GM12878 (cell line): ENCODE results near the gene CPT2. TPM values are rescaled to one million over a fixed set of nuclear protein-coding genes. Genes with fewer than 3 reads are reported as not detected.

ENCODE experiments used
- ATAC-seq: fragments of 200-7000 bp; cut with Tn5 transposase; 3 replicates; pipeline ENCODE4 v1.9.1; 2020; ENCODE audit warnings: mild to moderate bottlenecking, moderate library complexity
- BruUV-seq: library from RNA; stranded (reverse); fragments of 400-500 nt; replicated peaks from 2 replicates; lab custom pipeline; 2021; lab: Mats Ljungman, UMichigan
- CTCF ChIA-PET: fragments of 300-600 bp; sonication (Branson Sonifier 250); formaldehyde crosslinking; extraction: SDS; loops from one replicate; lab custom pipeline; 2021; ENCODE audit warnings: inconsistent platforms; lab: Yijun Ruan, JAX
- POLR2A ChIA-PET: fragments of 350-600 bp; formaldehyde crosslinking; extraction: SDS; loops from one replicate; lab custom pipeline; 2021; ENCODE audit warnings: inconsistent platforms; lab: Charles Lee
- RAD21 ChIA-PET: fragments of 300-600 bp; sonication (Branson Sonifier 250); formaldehyde crosslinking; loops from one replicate; lab custom pipeline; 2023; ENCODE audit warnings: antibody characterized with exemption; ENCODE audit not compliant: unreplicated experiment; lab: Charles Lee
- SMC1A ChIA-PET: fragments of 300-600 bp; sonication (Branson Sonifier 250); formaldehyde crosslinking; loops from one replicate; lab custom pipeline; 2023; ENCODE audit not compliant: unreplicated experiment, uncharacterized antibody; lab: Charles Lee
- DNase-seq: peaks from one replicate; pipeline ENCODE4 v3.0.0-alpha.2; 2011; ENCODE audit warnings: low read depth, low spot score
- FAIRE-seq: peaks from 3 replicates; lab custom pipeline; 2011; peaks lifted over from hg19 to GRCh38; lab: Jason Lieb, UNC
- H2AFZ ChIP-seq: 2 replicates; pipeline ENCODE4 v1.6.0; 2011; ENCODE audit warnings: low read depth, low read length, control low read depth; ENCODE audit not compliant: control insufficient read depth
- H3K27ac ChIP-seq: 2 replicates; pipeline ENCODE4 v1.5.1; 2011; ENCODE audit warnings: control low read depth; ENCODE audit not compliant: control insufficient read depth, insufficient read depth
- H3K27me3 ChIP-seq, 2 experiments: replicated peaks in 1 of 2; 2 replicates each; pipeline versions ENCODE4 v1.6.0 to v1.6.1; 2011; ENCODE audit warnings: low read length in 1 of 2; ENCODE audit not compliant: control insufficient read depth in 2 of 2, insufficient read depth in 2 of 2
- H3K36me3 ChIP-seq, 2 experiments: 2 replicates each; pipeline ENCODE4 v1.5.1; 2011; ENCODE audit warnings: low read length in 1 of 2; ENCODE audit not compliant: control insufficient read depth in 2 of 2, insufficient read depth in 2 of 2
- H3K4me1 ChIP-seq: 2 replicates; pipeline ENCODE4 v1.6.1; 2011; ENCODE audit warnings: mild to moderate bottlenecking, low read length, moderate library complexity, mixed read lengths; ENCODE audit not compliant: control insufficient read depth, insufficient read depth
- H3K4me2 ChIP-seq: 2 replicates; pipeline ENCODE4 v1.6.0; 2011; ENCODE audit warnings: control low read depth; ENCODE audit not compliant: control insufficient read depth, insufficient read depth
- H3K4me3 ChIP-seq: fragments of 200-600 bp; sonication (generic); 2 replicates; pipeline ENCODE4 v1.5.1; 2016
- H3K79me2 ChIP-seq: 2 replicates; pipeline ENCODE4 v1.6.0; 2011; ENCODE audit warnings: low read length; ENCODE audit not compliant: control insufficient read depth, insufficient read depth
- H3K9ac ChIP-seq: 2 replicates; pipeline ENCODE4 v1.8.0; 2011; ENCODE audit warnings: low read length, control low read depth, mixed read lengths; ENCODE audit not compliant: control insufficient read depth, insufficient read depth
- H3K9me3 ChIP-seq: replicated peaks from 3 replicates; pipeline ENCODE4 v1.5.1; 2011; ENCODE audit warnings: mild to moderate bottlenecking, low read length; ENCODE audit not compliant: control insufficient read depth, insufficient read depth
- H4K20me1 ChIP-seq: 2 replicates; pipeline ENCODE4 v1.6.0; 2011; ENCODE audit not compliant: control insufficient read depth, insufficient read depth
- CREM ChIP-seq: IDR thresholded peaks from 2 replicates; pipeline ENCODE4 v1.6.1; 2014; ENCODE audit warnings: antibody characterized with exemption, low read depth
- MLLT1 ChIP-seq: fragments of 450-650 bp; IDR thresholded peaks from 2 replicates; pipeline ENCODE4 v1.6.1; 2016; ENCODE audit warnings: mild to moderate bottlenecking
- WGBS: methylation state at CpG from one replicate; pipeline ENCODE4 v1.1.6; 2016; ENCODE audit warnings: low lambda C conversion rate; ENCODE audit not compliant: insufficient replicate concordance, insufficient coverage; ENCODE audit errors: missing lambda C conversion rate; 5-methylcytosine and 5-hydroxymethylcytosine counted together
- in situ Hi-C: fragments of 300-500 bp; cut with MboI; formaldehyde crosslinking; loops from 9 replicates; pipeline ENCODE4 v1.14.3; 2018; ENCODE audit warnings: mixed read lengths
- intact Hi-C: fragments of 100-400 bp; cut with micrococcal nuclease; formaldehyde crosslinking; loops from one replicate; pipeline ENCODE4 v1.14.2; 2022; ENCODE audit not compliant: unreplicated experiment
- polyA plus RNA-seq, 11 experiments: library from polyadenylated mRNA; depleted of rRNA in 4 of 11; unstranded in 6 of 11; stranded (reverse) in 5 of 11; fragments of >200 nt; fragmentation: Nextera tagmentation in 4 of 11; fragmentation: Illumina TruSeq in 1 of 11; extraction: Ambion mirVana in 4 of 11; extraction: Trizol in 1 of 11; gene quantifications; 1 replicate in 1 of 11; 2 replicates in 10 of 11; pipeline versions ENCODE4 v1.2.1 to v1.2.3, GENCODE V29; 2011 to 2016; ENCODE audit warnings: inconsistent platforms in 2 of 11, missing spikeins in 2 of 11, low read depth in 1 of 11
- total RNA-seq, 4 experiments: library from RNA; depleted of rRNA in 3 of 4; stranded (reverse); fragments of >200 nt in 3 of 4; fragmentation: Illumina TruSeq in 1 of 4; extraction: Trizol in 1 of 4; gene quantifications; 2 replicates each; pipeline versions ENCODE4 v1.2.1 to v1.2.3, GENCODE V29; 2013 to 2021

The CPT2 gene
- total and polyA plus RNA-seq, 10 of the 15 experiments (the other 5 are each of a cell fraction or from before 2014, with no cell fraction given): 10.1 to 36.2 (median 26.3) TPM

- Histone ChIP-seq H3K79me2 (peaks cover 16% of the 10 kb centered on the region), H3K27me3 (no peaks in the 10 kb centered on the region), H3K36me3 (peaks cover 0 to 4% of the 10 kb centered on the region in 2 experiments; a peak in 1 of 4 replicates), H3K4me3 (peak overlapping the region; percentile 72), H3K27ac (0 out of 2 replicates have a peak overlapping the region, but pooled peaks have one; percentile 94), H3K9me3 (no peaks in the 10 kb centered on the region), H3K9ac (peak overlapping the region; percentile 99)
- FAIRE-seq: no peak
- DNase-seq: no peak
- intact Hi-C loops: loop anchor here (2.0 kb wide), 1 partner anchor 25 kb away; the partner anchor contains the start of gene CZIB
- WGBS: 50% methylated on average over 9 of the region's 9 CpGs
- POLR2A ChIA-PET: interaction anchor here (0.6 to 0.9 kb wide), 2 partner anchors 16 to 169 kb away, joined by 3 read pairs; no protein-coding TSS in a partner anchor
- TF ChIP-seq MLLT1 (peak; percentile 57; the same call in 1 of the 2 replicates), CREM (no peak)
- TF ChIP-seq, all 136 proteins: peak for 1
- TSS peak; percentile 70 for BruUV-seq
- ATAC-seq: peak; percentile 3
- Histone ChIP-seq H3K4me2 (peak overlapping the region; percentile 53), H4K20me1 (no peaks in the 10 kb centered on the region), H3K4me1 (peaks cover 2% of the 10 kb centered on the region; the same call in 1 of the 2 replicates), H2AFZ (peak overlapping the region; percentile 84)
- CTCF ChIA-PET: interaction anchor here (1.4 to 3.9 kb wide), 4 partner anchors 10 to 197 kb away, joined by 4 to 32 read pairs (median 6); no protein-coding TSS in a partner anchor
- RAD21 ChIA-PET: no interaction called here
- SMC1A ChIA-PET: no interaction called here
- in situ Hi-C loops: loop anchor here (25.0 kb wide), 1 partner anchor 284 kb away; the partner anchor contains the start of gene ECHDC2
Measured at GRCh38 chr1:53196017-53196484, 573 bp upstream of the CPT2 start.
